Immature natural killer cell (primary cell): ENCODE data around the gene FMNL3. TPM values are rescaled to one million over a fixed set of nuclear protein-coding genes. Genes with fewer than 3 reads are reported as not detected.

Experiments used
- DNase-seq, 3 donors: peaks; one replicate each; pipeline ENCODE4 v3.0.0; 2022; ENCODE audit warnings: mixed read lengths in 1 of 3
- H3K27ac Mint-ChIP-seq, 6 donors: one replicate each; pipeline ENCODE4 v1.8.0; 2020; ENCODE audit warnings: mixed read lengths in 6 of 6, mild to moderate bottlenecking in 5 of 6, inconsistent platforms in 4 of 6, moderate library complexity in 3 of 6
- H3K27me3 Mint-ChIP-seq, 3 donors: one replicate each; pipeline ENCODE4 v1.8.0; 2020 to 2021; ENCODE audit warnings: low read depth in 3 of 3, mild to moderate bottlenecking in 3 of 3, mixed read lengths in 3 of 3, moderate library complexity in 3 of 3, inconsistent platforms in 1 of 3
- H3K36me3 Mint-ChIP-seq, 3 donors: one replicate each; pipeline ENCODE4 v1.8.0; 2020; ENCODE audit warnings: mixed read lengths in 3 of 3, inconsistent platforms in 2 of 3, mild to moderate bottlenecking in 2 of 3
- H3K4me1 Mint-ChIP-seq, 2 donors: one replicate each; pipeline ENCODE4 v1.8.0; 2020; ENCODE audit warnings: inconsistent platforms in 2 of 2, mild to moderate bottlenecking in 2 of 2, mixed read lengths in 2 of 2, moderate library complexity in 1 of 2
- H3K4me3 Mint-ChIP-seq, 5 donors: one replicate each; pipeline ENCODE4 v1.8.0; 2020; ENCODE audit warnings: mild to moderate bottlenecking in 5 of 5, mixed read lengths in 5 of 5, inconsistent platforms in 3 of 5, moderate library complexity in 3 of 5
- H3K9me3 Mint-ChIP-seq, 6 donors: one replicate each; pipeline ENCODE4 v1.8.0; 2020; ENCODE audit warnings: mild to moderate bottlenecking in 6 of 6, mixed read lengths in 6 of 6, inconsistent platforms in 4 of 6, moderate library complexity in 3 of 6
- polyA plus RNA-seq, 3 donors: library from polyadenylated mRNA; unstranded; fragments of 300-500 nt; fragmentation: Illumina TruSeq; gene quantifications; one replicate each; pipeline ENCODE4 v1.2.3, GENCODE V29; 2021

The FMNL3 gene
- polyA plus RNA-seq, 3 donors from 2014 or later: 11.0 to 22.7 (median 12.6) TPM

GRCh38 chr12:49649445-49649844 is 57.8 kb downstream of the FMNL3 start:
- H3K4me3 Mint-ChIP-seq: no peak overlapping the region
- H3K36me3 Mint-ChIP-seq: peaks cover 8 to 65% (median 11%) of the 10 kb centered on the region in 3 donors
- peaks cover 26 to 28% of the 10 kb centered on the region in 2 donors for H3K4me1 Mint-ChIP-seq
- H3K27ac Mint-ChIP-seq: peak overlapping the region in 4 of 6 donors; percentile 14 to 64 (median 59)
- DNase-seq: no peak
- H3K27me3 Mint-ChIP-seq: peaks cover 0 to 1% (median under 1%) of the 10 kb centered on the region in 3 donors
- H3K9me3 Mint-ChIP-seq: no peaks in the 10 kb centered on the region

DNA sequence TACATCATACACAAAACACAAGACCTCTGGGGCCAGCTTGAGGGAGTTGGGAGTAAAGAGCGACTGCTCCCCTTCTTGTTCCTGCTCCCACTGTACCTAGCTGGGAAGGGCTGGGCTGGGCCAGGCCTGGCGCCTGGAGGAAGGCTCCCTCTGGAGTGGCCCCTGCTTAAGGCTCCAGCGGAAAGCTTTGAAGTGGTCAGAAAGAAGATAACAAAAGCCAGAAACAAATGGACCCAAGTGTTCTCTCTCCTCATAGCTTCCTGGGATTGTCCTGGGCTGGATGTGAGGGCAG is 58.5 kb downstream of the FMNL3 start:
- Mint-ChIP-seq H3K27me3 (peaks cover 0 to 1% (median 1%) of the 10 kb centered on the region in 3 donors), H3K4me3 (no peak overlapping the region), H3K36me3 (peaks cover 5 to 59% (median 10%) of the 10 kb centered on the region in 3 donors), H3K9me3 (no peaks in the 10 kb centered on the region), H3K27ac (peak overlapping the region; percentile 14 to 64 (median 60)), H3K4me1 (peaks cover 29% of the 10 kb centered on the region in 2 donors)
- no peak for DNase-seq

- peak overlapping the region; percentile 14 to 64 (median 60) for H3K27ac Mint-ChIP-seq
- H3K36me3 Mint-ChIP-seq: peaks cover 5 to 53% (median 10%) of the 10 kb centered on the region in 3 donors
- H3K4me1 Mint-ChIP-seq: peaks cover 29% of the 10 kb centered on the region in 2 donors
- DNase-seq: no peak
- peaks cover 0 to 1% (median 1%) of the 10 kb centered on the region in 3 donors for H3K27me3 Mint-ChIP-seq
- no peak overlapping the region for H3K4me3 Mint-ChIP-seq
- H3K9me3 Mint-ChIP-seq: no peaks in the 10 kb centered on the region
Measured at GRCh38 chr12:49647827-49648711, 59.1 kb downstream of the FMNL3 start.

DNA sequence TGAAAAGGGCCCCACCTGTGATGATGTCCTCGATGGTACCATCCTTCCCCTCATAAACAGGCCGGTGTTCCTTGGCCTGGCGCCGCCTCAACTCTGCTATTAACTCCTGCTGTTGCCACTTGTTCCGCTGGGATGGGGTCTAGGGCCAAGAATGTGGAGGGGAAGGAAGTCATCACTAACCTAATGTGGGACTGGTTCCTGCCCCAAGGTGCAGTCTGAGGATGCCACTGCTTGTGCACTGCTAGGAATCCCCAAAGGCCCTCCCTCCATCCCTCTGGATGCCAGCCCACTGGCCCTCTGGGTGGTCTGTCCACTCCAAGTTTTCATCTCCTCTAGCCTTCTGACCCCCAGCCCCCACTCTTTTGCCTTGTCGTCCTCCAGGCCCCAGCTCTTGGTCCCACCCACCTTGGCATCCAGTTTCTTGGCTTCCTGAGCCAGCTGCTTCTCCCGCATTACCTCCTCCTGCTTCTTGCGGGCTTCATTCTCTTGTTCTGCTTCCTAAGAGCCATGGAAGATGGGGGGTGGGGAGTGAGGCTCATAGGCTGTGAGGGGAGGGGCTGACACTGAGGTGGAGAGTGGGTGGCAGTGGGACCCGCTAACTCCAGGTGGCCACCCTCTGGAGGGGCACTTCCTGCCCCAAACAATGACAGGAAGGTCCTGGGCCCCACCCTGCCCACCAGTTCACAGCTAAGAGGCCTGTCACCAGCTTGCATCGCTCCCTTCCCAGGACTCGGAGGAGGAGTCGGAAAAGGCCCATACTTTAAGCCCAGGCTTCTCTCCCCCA is 60.1 kb downstream of the FMNL3 start:
- Mint-ChIP-seq H3K27ac (peak overlapping the region in 5 of 6 donors; percentile 9 to 72 (median 58)), H3K36me3 (peaks cover 5 to 50% (median 5%) of the 10 kb centered on the region in 3 donors), H3K9me3 (no peaks in the 10 kb centered on the region), H3K27me3 (peaks cover 0 to 1% (median 1%) of the 10 kb centered on the region in 3 donors), H3K4me1 (peaks cover 29% of the 10 kb centered on the region in 2 donors), H3K4me3 (no peak overlapping the region)
- no peak for DNase-seq

DNA sequence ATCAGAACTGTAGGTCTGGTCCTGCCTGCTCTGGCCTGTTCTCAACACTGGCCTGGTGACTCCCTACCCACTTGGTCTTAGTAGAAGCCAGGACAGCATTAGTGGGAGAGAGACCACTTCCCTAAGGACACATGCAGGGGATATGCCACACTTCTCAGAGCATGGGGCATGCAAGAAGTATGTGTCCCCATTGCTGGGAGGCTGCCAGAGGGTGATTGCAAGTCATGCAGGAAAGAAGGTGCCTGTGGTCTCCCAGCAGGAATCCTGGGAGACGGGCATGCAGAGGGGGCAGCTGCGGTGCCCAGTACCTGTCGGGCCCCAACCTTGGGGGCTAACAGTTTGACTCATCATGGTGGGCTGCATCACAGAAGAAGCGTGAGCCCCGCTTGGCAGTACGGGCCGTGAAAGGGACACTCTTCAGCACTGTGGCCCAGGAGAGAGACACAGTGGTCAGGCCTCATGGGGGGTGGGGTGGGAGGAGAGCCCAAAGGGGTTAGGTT is 60.8 kb downstream of the FMNL3 start:
- peaks cover 5 to 48% (median 5%) of the 10 kb centered on the region in 3 donors for H3K36me3 Mint-ChIP-seq

DNA sequence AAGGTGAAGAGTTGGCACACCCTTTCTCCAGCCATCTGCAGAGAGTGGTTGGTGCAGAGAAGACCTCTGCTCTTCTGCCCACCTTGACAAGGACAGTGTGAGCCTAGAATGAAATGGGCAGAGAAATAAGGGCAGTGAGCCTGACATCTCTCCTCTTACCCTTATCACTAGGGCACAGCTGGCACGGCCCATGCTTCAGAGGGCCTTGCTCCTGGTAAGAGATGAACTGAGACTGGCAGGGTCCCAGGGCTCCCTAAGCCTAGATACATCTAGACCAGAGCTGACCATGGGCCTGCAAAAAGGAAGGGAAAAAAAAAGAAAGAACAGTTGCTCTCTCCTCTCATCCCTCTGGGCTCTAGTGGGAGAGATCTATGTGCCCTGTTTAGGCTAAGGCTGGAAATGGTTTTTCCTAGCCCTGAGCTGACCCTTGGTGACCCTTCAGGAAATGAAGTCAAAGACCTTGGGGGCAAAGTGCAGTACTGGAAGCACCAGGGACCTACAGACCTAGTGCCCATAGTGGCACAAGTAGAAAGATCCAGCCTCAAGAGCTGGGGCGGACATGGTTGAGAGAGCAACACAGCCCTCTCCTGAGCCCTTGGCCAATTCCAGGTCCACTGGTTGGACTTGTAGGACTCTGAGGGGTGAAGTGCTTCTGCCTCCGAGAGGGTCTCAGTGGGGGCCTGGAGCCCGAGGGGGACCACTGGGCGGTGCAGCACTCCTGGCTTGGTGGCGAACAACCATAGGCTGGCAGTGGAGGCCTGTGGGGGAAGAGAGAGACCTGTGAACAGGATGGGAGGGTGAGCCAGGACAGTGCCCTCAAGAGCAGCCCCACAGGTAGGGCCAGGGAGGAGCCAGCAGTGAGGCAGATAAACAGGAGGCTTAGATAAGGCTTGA is 61.8 kb downstream of the FMNL3 start:
- Mint-ChIP-seq H3K36me3 (peaks cover 5 to 42% (median 5%) of the 10 kb centered on the region in 3 donors), H3K9me3 (no peaks in the 10 kb centered on the region), H3K4me1 (peaks cover 29 to 31% of the 10 kb centered on the region in 2 donors), H3K27me3 (peaks cover 0 to 1% (median 1%) of the 10 kb centered on the region in 3 donors), H3K4me3 (no peak overlapping the region), H3K27ac (peak overlapping the region; percentile 53 to 90 (median 82))
- no peak for DNase-seq

More for the DNA sequence above, 60.8 kb downstream of the FMNL3 start:
- H3K4me3 Mint-ChIP-seq: no peak overlapping the region
- peaks cover 29% of the 10 kb centered on the region in 2 donors for H3K4me1 Mint-ChIP-seq
- H3K9me3 Mint-ChIP-seq: no peaks in the 10 kb centered on the region
- peak overlapping the region in 3 of 6 donors; percentile 58 to 78 (median 64) for H3K27ac Mint-ChIP-seq
- peaks cover 0 to 1% (median 1%) of the 10 kb centered on the region in 3 donors for H3K27me3 Mint-ChIP-seq
- DNase-seq: no peak

DNA sequence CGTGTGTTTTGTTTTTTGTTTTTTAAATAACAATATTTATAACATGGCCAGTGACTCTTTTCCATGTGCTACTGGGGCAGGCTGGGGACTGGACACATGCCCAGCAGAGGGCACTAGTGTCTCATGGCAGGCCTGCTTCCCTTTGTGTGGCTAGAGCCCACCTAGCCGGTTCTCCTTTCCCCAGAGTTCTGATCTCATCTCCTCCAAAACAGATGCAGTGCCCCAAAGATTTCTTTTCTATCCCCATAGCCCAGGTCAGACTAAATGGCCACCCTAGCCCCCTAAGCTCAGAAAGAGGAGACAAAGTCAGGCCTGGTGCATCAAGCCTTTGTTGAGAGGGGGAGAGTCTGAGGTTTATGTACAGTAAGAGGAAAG is 62.6 kb downstream of the FMNL3 start:
- peaks cover 0 to 1% (median 1%) of the 10 kb centered on the region in 3 donors for H3K27me3 Mint-ChIP-seq
- H3K9me3 Mint-ChIP-seq: no peaks in the 10 kb centered on the region
- peak; percentile 77 to 81 (median 79) for DNase-seq
- peak overlapping the region; percentile 43 to 90 (median 78) for H3K27ac Mint-ChIP-seq
- peaks cover 29 to 31% of the 10 kb centered on the region in 2 donors for H3K4me1 Mint-ChIP-seq
- peaks cover 0 to 35% (median 5%) of the 10 kb centered on the region in 3 donors for H3K36me3 Mint-ChIP-seq
- peak overlapping the region in 3 of 5 donors; percentile 2 to 33 (median 28) for H3K4me3 Mint-ChIP-seq

GRCh38 chr12:49643961-49644619 is 63.1 kb downstream of the FMNL3 start:
- peaks cover 0 to 1% (median 1%) of the 10 kb centered on the region in 3 donors for H3K27me3 Mint-ChIP-seq
- no peaks in the 10 kb centered on the region for H3K9me3 Mint-ChIP-seq
- H3K27ac Mint-ChIP-seq: peak overlapping the region; percentile 43 to 90 (median 78)
- no peak for DNase-seq
- peaks cover 0 to 35% (median 5%) of the 10 kb centered on the region in 3 donors for H3K36me3 Mint-ChIP-seq
- peak overlapping the region in 1 of 5 donors; percentile 33 for H3K4me3 Mint-ChIP-seq
- peaks cover 28 to 29% of the 10 kb centered on the region in 2 donors for H3K4me1 Mint-ChIP-seq

- no peak for DNase-seq
- H3K27ac Mint-ChIP-seq: peak overlapping the region in 2 of 6 donors; percentile 20 to 58
- H3K36me3 Mint-ChIP-seq: peaks cover 0 to 32% (median 5%) of the 10 kb centered on the region in 3 donors
- peaks cover 0 to 1% (median 1%) of the 10 kb centered on the region in 3 donors for H3K27me3 Mint-ChIP-seq
- no peaks in the 10 kb centered on the region for H3K9me3 Mint-ChIP-seq
- H3K4me3 Mint-ChIP-seq: no peak overlapping the region
- H3K4me1 Mint-ChIP-seq: peaks cover 21 to 23% of the 10 kb centered on the region in 2 donors
Measured at GRCh38 chr12:49643135-49643534, 64.1 kb downstream of the FMNL3 start.

DNA sequence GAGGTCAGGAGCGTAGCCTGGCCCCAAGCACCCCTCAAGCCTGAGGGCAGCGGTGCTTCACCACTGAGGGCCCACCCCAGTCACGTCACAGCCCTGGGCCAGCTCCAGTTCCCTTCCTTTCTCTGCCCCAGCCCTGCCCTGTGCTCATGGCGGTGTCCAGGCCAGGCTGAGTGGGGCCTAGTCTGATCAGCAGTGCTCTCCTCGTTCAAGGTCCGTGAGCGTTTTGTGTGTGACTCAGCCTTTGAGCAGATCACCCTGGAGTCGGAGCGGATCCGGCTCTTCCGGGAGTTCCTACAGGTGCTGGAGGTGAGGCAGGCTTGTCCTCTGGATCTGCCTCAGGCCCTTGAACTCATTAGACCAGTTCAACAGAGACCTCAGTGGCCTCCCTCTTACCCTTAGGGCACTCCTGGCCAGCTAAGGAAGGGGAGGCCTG is 64.8 kb downstream of the FMNL3 start:
- Mint-ChIP-seq H3K27me3 (peaks cover 0 to 1% (median 0%) of the 10 kb centered on the region in 3 donors), H3K4me3 (no peak overlapping the region), H3K27ac (peak overlapping the region in 1 of 6 donors; percentile 29), H3K9me3 (no peaks in the 10 kb centered on the region), H3K36me3 (peaks cover 0 to 27% (median 5%) of the 10 kb centered on the region in 3 donors), H3K4me1 (peaks cover 19 to 21% of the 10 kb centered on the region in 2 donors)
- no peak for DNase-seq

GRCh38 chr12:49641748-49642369 is 65.3 kb downstream of the FMNL3 start:
- no peak for DNase-seq
- Mint-ChIP-seq H3K36me3 (peaks cover 0 to 21% (median 5%) of the 10 kb centered on the region in 3 donors), H3K27me3 (peaks cover 0 to 3% (median 0%) of the 10 kb centered on the region in 3 donors), H3K4me1 (peaks cover 22 to 26% of the 10 kb centered on the region in 2 donors), H3K9me3 (no peaks in the 10 kb centered on the region), H3K4me3 (no peak overlapping the region), H3K27ac (peak overlapping the region in 1 of 6 donors; percentile 4)
